Vagina (tissue), 2 donors: ENCODE results near the gene PCYT2. TPM values are rescaled to one million over a fixed set of nuclear protein-coding genes. Genes with fewer than 3 reads are reported as not detected.

Experiments used
- DNase-seq, 2 donors: peaks; one replicate each; pipeline ENCODE4 v3.0.0-alpha.2; 2017; ENCODE audit errors: extremely low spot score in 2 of 2
- H3K27ac ChIP-seq: fragments of 200-600 bp; sonication (generic); one replicate; pipeline ENCODE4 v1.5.1; 2019
- H3K27me3 ChIP-seq: fragments of 200-600 bp; sonication (generic); one replicate; pipeline ENCODE4 v1.5.1; 2019
- H3K36me3 ChIP-seq, 2 donors: fragments of 200-600 bp; sonication (generic); one replicate each; pipeline ENCODE4 v1.5.1; 2017 to 2019
- H3K4me1 ChIP-seq: fragments of 200-600 bp; sonication (generic); one replicate; pipeline ENCODE4 v1.5.1; 2019
- H3K4me3 ChIP-seq, 2 donors: fragments of 200-600 bp; sonication (generic); 1 replicate in 1 of 2; 2 replicates in 1 of 2; pipeline ENCODE4 v1.5.1; 2016 to 2019
- H3K9me3 ChIP-seq: fragments of 200-600 bp; sonication (generic); one replicate; pipeline ENCODE4 v1.5.1; 2019
- CTCF ChIP-seq, 3 experiments: fragments of 450-650 bp in 2 of 3; fragments of 200-600 bp in 1 of 3; sonication (generic) in 1 of 3; IDR thresholded peaks; one replicate each; pipeline ENCODE4 v1.5.1; 2017 to 2019; ENCODE audit warnings: antibody characterized with exemption in 3 of 3, mild to moderate bottlenecking in 2 of 3, moderate library complexity in 2 of 3
- POLR2A ChIP-seq, 2 donors: fragments of 450-650 bp; IDR thresholded peaks; one replicate each; pipeline ENCODE4 v1.6.1; 2017; ENCODE audit warnings: antibody characterized with exemption in 2 of 2, mild to moderate bottlenecking in 2 of 2, moderate library complexity in 2 of 2
- POLR2AphosphoS5 ChIP-seq, 2 donors: sonication (generic); formaldehyde crosslinking; IDR thresholded peaks; one replicate each; pipeline ENCODE4 v1.9.0; 2017; ENCODE audit warnings: antibody characterized with exemption in 2 of 2, mild to moderate bottlenecking in 2 of 2, low read depth in 1 of 2; ENCODE audit not compliant: insufficient read depth in 1 of 2
- intact Hi-C: fragments of 100-400 bp; cut with DNase I; formaldehyde crosslinking; loops from one replicate; pipeline ENCODE4 v1.15.1; 2023
- total RNA-seq: library from RNA; depleted of rRNA; stranded (reverse); fragments of >200 nt; gene quantifications from one replicate; pipeline ENCODE4 v1.2.3, GENCODE V29; 2016

The PCYT2 gene
- total RNA-seq, 1 donor from 2014 or later, result 28.0 TPM

GRCh38 chr17:81851423-81851822 is 59.8 kb downstream of the PCYT2 start:
- no peaks in the 10 kb centered on the region for H3K9me3 ChIP-seq
- peaks cover 20% of the 10 kb centered on the region for H3K4me1 ChIP-seq
- no peak overlapping the region for H3K27ac ChIP-seq
- peaks cover 0 to 83% of the 10 kb centered on the region in 2 donors for H3K36me3 ChIP-seq
- no peak for DNase-seq
- no peaks in the 10 kb centered on the region for H3K27me3 ChIP-seq
- TF ChIP-seq CTCF (IDR thresholded peaks at IDR 0.05) (no peak), POLR2AphosphoS5 (IDR thresholded peaks at IDR 0.05; ENCODE audit: insufficient read depth in 1 of 2, low read depth in 1 of 2) (no peak), POLR2A (IDR thresholded peaks at IDR 0.05) (no peak)
- intact Hi-C loops, result no loop called here
- H3K4me3 ChIP-seq, result no peak overlapping the region

Other genes with a start within 250 kb of the PCYT2 start
- 43.0 TPM for gene OXLD1, start 244.8 kb downstream of the PCYT2 start, total RNA-seq
- 13.8 TPM for gene CCDC137, start 244.7 kb downstream of the PCYT2 start, total RNA-seq
- gene ARL16, start 227.6 kb downstream of the PCYT2 start, total RNA-seq, result 24.1 TPM
- gene HGS, start 227.4 kb downstream of the PCYT2 start, total RNA-seq, result 72.9 TPM
- gene MRPL12, start 208.0 kb downstream of the PCYT2 start, total RNA-seq, result 77.3 TPM
- gene SLC25A10, start 199.1 kb downstream of the PCYT2 start, total RNA-seq, result 2.9 TPM
- gene GCGR, start 107.2 kb downstream of the PCYT2 start, total RNA-seq, result not detected
- 64.1 TPM for gene MCRIP1, start 78.1 kb downstream of the PCYT2 start, total RNA-seq
- not detected for gene PPP1R27, start 76.3 kb downstream of the PCYT2 start, total RNA-seq
- gene P4HB, start 50.9 kb downstream of the PCYT2 start, total RNA-seq, result 463 TPM
- 120 TPM for gene ARHGDIA, start 40.1 kb downstream of the PCYT2 start, total RNA-seq
- 78.8 TPM for gene ALYREF, start 19.8 kb downstream of the PCYT2 start, total RNA-seq
- 135 TPM for gene ANAPC11, start 19.7 kb downstream of the PCYT2 start, total RNA-seq
- gene NPB, start 9.2 kb downstream of the PCYT2 start, total RNA-seq, result 4.7 TPM
- gene SIRT7, start 6.8 kb upstream of the PCYT2 start, total RNA-seq, result 47.9 TPM
- 18.9 TPM for gene MAFG, start 16.3 kb upstream of the PCYT2 start, total RNA-seq
- 9.1 TPM for gene PYCR1, start 25.9 kb upstream of the PCYT2 start, total RNA-seq
- gene MYADML2, start 35.8 kb upstream of the PCYT2 start, total RNA-seq, result not detected
- not detected for gene NOTUM, start 49.8 kb upstream of the PCYT2 start, total RNA-seq
- gene ASPSCR1, start 66.2 kb upstream of the PCYT2 start, total RNA-seq, result 31.2 TPM
- gene CENPX, start 111.5 kb upstream of the PCYT2 start, total RNA-seq, result 101 TPM
- gene LRRC45, start 111.9 kb upstream of the PCYT2 start, total RNA-seq, result 14.0 TPM
- 12.8 TPM for gene RAC3, start 120.3 kb upstream of the PCYT2 start, total RNA-seq
- gene DCXR, start 126.3 kb upstream of the PCYT2 start, total RNA-seq, result 106 TPM
- gene RFNG, start 140.4 kb upstream of the PCYT2 start, total RNA-seq, result 61.4 TPM
- 80.3 TPM for gene GPS1, start 140.5 kb upstream of the PCYT2 start, total RNA-seq
- gene DUS1L, start 154.4 kb upstream of the PCYT2 start, total RNA-seq, result 72.4 TPM
- gene FASN, start 186.8 kb upstream of the PCYT2 start, total RNA-seq, result 127 TPM